Smooth muscle cell (in vitro differentiated cells): ENCODE results near the gene CAPN1. TPM values are rescaled to one million over a fixed set of nuclear protein-coding genes. Genes with fewer than 3 reads are reported as not detected.

Experiments used
- DNase-seq: peaks from one replicate; lab custom pipeline; 2025; ENCODE audit not compliant: unreplicated experiment; lab: John Stamatoyannopoulos, UW
- H2AFZ ChIP-seq: fragments of 200-600 bp; sonication (generic); 2 replicates; pipeline ENCODE4 v1.6.0; 2016; ENCODE audit warnings: antibody characterized with exemption, low read depth, mild to moderate bottlenecking
- H3F3A ChIP-seq: fragments of 200-600 bp; sonication (generic); 2 replicates; pipeline ENCODE4 v1.6.0; 2017; ENCODE audit warnings: antibody characterized with exemption, low read depth
- H3K27ac ChIP-seq: fragments of 200-600 bp; sonication (generic); 2 replicates; pipeline ENCODE4 v1.5.1; 2016; ENCODE audit warnings: low read depth, mild to moderate bottlenecking
- H3K27me3 ChIP-seq: fragments of 200-600 bp; sonication (generic); 2 replicates; pipeline ENCODE4 v1.6.1; 2016; ENCODE audit warnings: low read depth, mild to moderate bottlenecking
- H3K36me3 ChIP-seq: fragments of 200-600 bp; sonication (generic); 2 replicates; pipeline ENCODE4 v1.5.1; 2016; ENCODE audit warnings: low read depth
- H3K4me1 ChIP-seq: fragments of 200-600 bp; sonication (generic); 2 replicates; pipeline ENCODE4 v1.5.1; 2016; ENCODE audit warnings: low read depth
- H3K4me2 ChIP-seq: fragments of 200-600 bp; sonication (generic); 2 replicates; pipeline ENCODE4 v1.6.0; 2016; ENCODE audit warnings: mild to moderate bottlenecking
- H3K4me3 ChIP-seq: fragments of 200-600 bp; sonication (generic); 2 replicates; pipeline ENCODE4 v1.5.1; 2016; ENCODE audit warnings: mild to moderate bottlenecking
- H3K79me2 ChIP-seq: fragments of 200-600 bp; sonication (generic); 2 replicates; pipeline ENCODE4 v1.6.0; 2016; ENCODE audit warnings: low read depth, mild to moderate bottlenecking
- H3K9ac ChIP-seq: fragments of 200-600 bp; sonication (generic); 2 replicates; pipeline ENCODE4 v1.6.0; 2016; ENCODE audit warnings: low read depth
- H3K9me3 ChIP-seq: fragments of 200-600 bp; sonication (generic); replicated peaks from 2 replicates; pipeline ENCODE4 v1.5.1; 2016; ENCODE audit warnings: low read depth
- H4K20me1 ChIP-seq: fragments of 200-600 bp; sonication (generic); 2 replicates; pipeline ENCODE4 v1.6.0; 2016; ENCODE audit warnings: low read depth
- CTCF ChIP-seq: fragments of 200-600 bp; sonication (generic); IDR thresholded peaks from 2 replicates; pipeline ENCODE4 v1.5.1; 2017; ENCODE audit warnings: borderline replicate concordance, mild to moderate bottlenecking, antibody characterized with exemption; ENCODE audit not compliant: insufficient read depth, poor library complexity, severe bottlenecking
- WGBS: methylation state at CpG from one replicate; pipeline ENCODE4 v1.1.7; 2016; ENCODE audit warnings: low lambda C conversion rate; 5-methylcytosine and 5-hydroxymethylcytosine counted together
- polyA plus RNA-seq: library from polyadenylated mRNA; unstranded; fragments of >200 nt; fragmentation: Nextera tagmentation; extraction: Ambion mirVana; gene quantifications from 2 replicates; pipeline ENCODE4 v1.2.1, GENCODE V29; 2016
- total RNA-seq: library from RNA; depleted of rRNA; stranded (reverse); fragments of >200 nt; gene quantifications from 2 replicates; pipeline ENCODE4 v1.2.3, GENCODE V29; 2014

CAPN1 gene
- total and polyA plus RNA-seq, 2 experiments from 2014 or later, result 109 to 126 TPM

GRCh38 chr11:65165410-65166317 lies 16.1 kb upstream of the CAPN1 start:
- Histone ChIP-seq H2AFZ (no peak overlapping the region), H3K79me2 (no peaks in the 10 kb centered on the region), H3F3A (no peaks in the 10 kb centered on the region), H3K27me3 (no peaks in the 10 kb centered on the region), H3K9ac (no peak overlapping the region), H3K9me3 (no peaks in the 10 kb centered on the region), H3K4me2 (no peak overlapping the region), H4K20me1 (no peaks in the 10 kb centered on the region), H3K36me3 (no peaks in the 10 kb centered on the region), H3K27ac (no peak overlapping the region), H3K4me1 (no peaks in the 10 kb centered on the region), H3K4me3 (no peak overlapping the region)
- TF ChIP-seq CTCF, result no peak
- 87% methylated on average over 31 of the region's 31 CpGs for WGBS
- DNase-seq, result no peak

GRCh38 chr11:65166893-65167292 lies 14.8 kb upstream of the CAPN1 start:
- DNase-seq, result no peak
- Histone ChIP-seq H4K20me1 (no peaks in the 10 kb centered on the region), H3K79me2 (no peaks in the 10 kb centered on the region), H3K9me3 (no peaks in the 10 kb centered on the region), H3K4me2 (no peak overlapping the region), H3F3A (no peaks in the 10 kb centered on the region), H3K36me3 (no peaks in the 10 kb centered on the region), H3K27ac (no peak overlapping the region), H3K4me1 (no peaks in the 10 kb centered on the region), H3K9ac (no peak overlapping the region), H3K27me3 (no peaks in the 10 kb centered on the region), H3K4me3 (no peak overlapping the region), H2AFZ (no peak overlapping the region)
- TF ChIP-seq CTCF, result no peak
- 91% methylated on average over 3 of the region's 3 CpGs for WGBS

- DNase-seq, result no peak
- Histone ChIP-seq H3K4me2 (no peak overlapping the region), H3K4me1 (no peaks in the 10 kb centered on the region), H3K27me3 (no peaks in the 10 kb centered on the region), H3K27ac (no peak overlapping the region), H3K9ac (no peak overlapping the region), H3K36me3 (no peaks in the 10 kb centered on the region), H4K20me1 (no peaks in the 10 kb centered on the region), H2AFZ (no peak overlapping the region), H3K79me2 (no peaks in the 10 kb centered on the region), H3F3A (no peaks in the 10 kb centered on the region), H3K9me3 (no peaks in the 10 kb centered on the region), H3K4me3 (no peak overlapping the region)
- WGBS, result 97% methylated on average over 3 of the region's 3 CpGs
- no peak for TF ChIP-seq CTCF
Observed at GRCh38 chr11:65167656-65168055, 14.1 kb upstream of the CAPN1 start.
